ENCODE measurements around the gene RALGDS. TPM values are rescaled to one million over a fixed set of nuclear protein-coding genes. Genes with fewer than 3 reads are reported as not detected.

The RALGDS gene
- total and polyA plus RNA-seq, 2 of the 13 experiments (the other 11 are each of a cell fraction or from before 2014, with no cell fraction given), result 12.9 to 25.5 TPM

- TF ChIP-seq ZFP91 (CRISPR knock-in tag; IDR thresholded peaks at IDR 0.05; ENCODE audit: borderline replicate concordance), result peak; percentile 0; the same call in 1 of the 2 replicates
- TF ChIP-seq THAP11 (CRISPR knock-in tag; IDR thresholded peaks at IDR 0.05), result 0 out of 2 replicates have a peak, but pooled peaks have one; percentile 15
- TF ChIP-seq TBL1XR1 (IDR thresholded peaks at IDR 0.05; ENCODE audit: borderline replicate concordance, low read length, partially characterized antibody), result no peak
- peak; percentile 29 for TF ChIP-seq RBM39 (IDR thresholded peaks at IDR 0.05; ENCODE audit: low read depth, low read length, poor library complexity, severe bottlenecking)
- TF ChIP-seq ATF7 (IDR thresholded peaks at IDR 0.05), result peak; percentile 21; the same call in 1 of the 2 replicates
- no peak for TF ChIP-seq ATF7 (CRISPR knock-in tag; IDR thresholded peaks at IDR 0.05)
- TF ChIP-seq, protein P1, sequence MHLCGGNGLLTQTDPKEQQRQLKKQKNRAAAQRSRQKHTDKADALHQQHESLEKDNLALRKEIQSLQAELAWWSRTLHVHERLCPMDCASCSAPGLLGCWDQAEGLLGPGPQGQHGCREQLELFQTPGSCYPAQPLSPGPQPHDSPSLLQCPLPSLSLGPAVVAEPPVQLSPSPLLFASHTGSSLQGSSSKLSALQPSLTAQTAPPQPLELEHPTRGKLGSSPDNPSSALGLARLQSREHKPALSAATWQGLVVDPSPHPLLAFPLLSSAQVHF (CRISPR knock-in tag; IDR thresholded peaks at IDR 0.05), result 0 out of 2 replicates have a peak, but pooled peaks have one; percentile 17
- TF ChIP-seq SAP130 (CRISPR knock-in tag; IDR thresholded peaks at IDR 0.05; ENCODE audit: low read depth), result peak; percentile 22; the same call in 1 of the 2 replicates
- peak; percentile 58; the same call in 1 of the 2 replicates for TF ChIP-seq GMEB2 (CRISPR knock-in tag; IDR thresholded peaks at IDR 0.05; ENCODE audit: low read depth)
- no peak for TF ChIP-seq ZNF256 (CRISPR knock-in tag; conservative IDR thresholded peaks at IDR 0.05)
- peak; percentile 39 for TF ChIP-seq HDAC1 (CRISPR knock-in tag; IDR thresholded peaks at IDR 0.05)
- peak; percentile 28; the same call in 1 of the 2 replicates for TF ChIP-seq ZNF501 (CRISPR knock-in tag; IDR thresholded peaks at IDR 0.05)
- TF ChIP-seq TRIM24 (CRISPR knock-in tag; IDR thresholded peaks at IDR 0.05), result no peak
- peak; percentile 98 for TF ChIP-seq ZSCAN21 (CRISPR knock-in tag; IDR thresholded peaks at IDR 0.05; ENCODE audit: borderline replicate concordance)
- TF ChIP-seq, protein P2, sequence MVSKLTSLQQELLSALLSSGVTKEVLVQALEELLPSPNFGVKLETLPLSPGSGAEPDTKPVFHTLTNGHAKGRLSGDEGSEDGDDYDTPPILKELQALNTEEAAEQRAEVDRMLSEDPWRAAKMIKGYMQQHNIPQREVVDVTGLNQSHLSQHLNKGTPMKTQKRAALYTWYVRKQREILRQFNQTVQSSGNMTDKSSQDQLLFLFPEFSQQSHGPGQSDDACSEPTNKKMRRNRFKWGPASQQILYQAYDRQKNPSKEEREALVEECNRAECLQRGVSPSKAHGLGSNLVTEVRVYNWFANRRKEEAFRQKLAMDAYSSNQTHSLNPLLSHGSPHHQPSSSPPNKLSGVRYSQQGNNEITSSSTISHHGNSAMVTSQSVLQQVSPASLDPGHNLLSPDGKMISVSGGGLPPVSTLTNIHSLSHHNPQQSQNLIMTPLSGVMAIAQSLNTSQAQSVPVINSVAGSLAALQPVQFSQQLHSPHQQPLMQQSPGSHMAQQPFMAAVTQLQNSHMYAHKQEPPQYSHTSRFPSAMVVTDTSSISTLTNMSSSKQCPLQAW (CRISPR knock-in tag; IDR thresholded peaks at IDR 0.05), result peak; percentile 27; the same call in 1 of the 2 replicates
- peak; percentile 12 for TF ChIP-seq AKAP8 (CRISPR knock-in tag; IDR thresholded peaks at IDR 0.05)
- no peak for TF ChIP-seq FOXK2 (IDR thresholded peaks at IDR 0.05)
- TF ChIP-seq, protein P3, sequence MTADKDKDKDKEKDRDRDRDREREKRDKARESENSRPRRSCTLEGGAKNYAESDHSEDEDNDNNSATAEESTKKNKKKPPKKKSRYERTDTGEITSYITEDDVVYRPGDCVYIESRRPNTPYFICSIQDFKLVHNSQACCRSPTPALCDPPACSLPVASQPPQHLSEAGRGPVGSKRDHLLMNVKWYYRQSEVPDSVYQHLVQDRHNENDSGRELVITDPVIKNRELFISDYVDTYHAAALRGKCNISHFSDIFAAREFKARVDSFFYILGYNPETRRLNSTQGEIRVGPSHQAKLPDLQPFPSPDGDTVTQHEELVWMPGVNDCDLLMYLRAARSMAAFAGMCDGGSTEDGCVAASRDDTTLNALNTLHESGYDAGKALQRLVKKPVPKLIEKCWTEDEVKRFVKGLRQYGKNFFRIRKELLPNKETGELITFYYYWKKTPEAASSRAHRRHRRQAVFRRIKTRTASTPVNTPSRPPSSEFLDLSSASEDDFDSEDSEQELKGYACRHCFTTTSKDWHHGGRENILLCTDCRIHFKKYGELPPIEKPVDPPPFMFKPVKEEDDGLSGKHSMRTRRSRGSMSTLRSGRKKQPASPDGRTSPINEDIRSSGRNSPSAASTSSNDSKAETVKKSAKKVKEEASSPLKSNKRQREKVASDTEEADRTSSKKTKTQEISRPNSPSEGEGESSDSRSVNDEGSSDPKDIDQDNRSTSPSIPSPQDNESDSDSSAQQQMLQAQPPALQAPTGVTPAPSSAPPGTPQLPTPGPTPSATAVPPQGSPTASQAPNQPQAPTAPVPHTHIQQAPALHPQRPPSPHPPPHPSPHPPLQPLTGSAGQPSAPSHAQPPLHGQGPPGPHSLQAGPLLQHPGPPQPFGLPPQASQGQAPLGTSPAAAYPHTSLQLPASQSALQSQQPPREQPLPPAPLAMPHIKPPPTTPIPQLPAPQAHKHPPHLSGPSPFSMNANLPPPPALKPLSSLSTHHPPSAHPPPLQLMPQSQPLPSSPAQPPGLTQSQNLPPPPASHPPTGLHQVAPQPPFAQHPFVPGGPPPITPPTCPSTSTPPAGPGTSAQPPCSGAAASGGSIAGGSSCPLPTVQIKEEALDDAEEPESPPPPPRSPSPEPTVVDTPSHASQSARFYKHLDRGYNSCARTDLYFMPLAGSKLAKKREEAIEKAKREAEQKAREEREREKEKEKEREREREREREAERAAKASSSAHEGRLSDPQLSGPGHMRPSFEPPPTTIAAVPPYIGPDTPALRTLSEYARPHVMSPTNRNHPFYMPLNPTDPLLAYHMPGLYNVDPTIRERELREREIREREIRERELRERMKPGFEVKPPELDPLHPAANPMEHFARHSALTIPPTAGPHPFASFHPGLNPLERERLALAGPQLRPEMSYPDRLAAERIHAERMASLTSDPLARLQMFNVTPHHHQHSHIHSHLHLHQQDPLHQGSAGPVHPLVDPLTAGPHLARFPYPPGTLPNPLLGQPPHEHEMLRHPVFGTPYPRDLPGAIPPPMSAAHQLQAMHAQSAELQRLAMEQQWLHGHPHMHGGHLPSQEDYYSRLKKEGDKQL (CRISPR knock-in tag; IDR thresholded peaks at IDR 0.05; ENCODE audit: low read depth), result no peak
Observed at GRCh38 chr9:133121198-133121914, at the start of gene RALGDS (continued).
